ENCODE results near the gene SIRPA.

The SIRPA gene

GRCh38 chr20:1952737-1953530, 57.7 kb downstream of the SIRPA start:
- no peak for FAIRE-seq

- no peak for FAIRE-seq
Observed at GRCh38 chr20:1953621-1954020, 58.4 kb downstream of the SIRPA start.

- FAIRE-seq: no peak
Observed at GRCh38 chr20:1955217-1955616, 60.0 kb downstream of the SIRPA start.

- FAIRE-seq: no peak
Observed at GRCh38 chr20:1958426-1958825, 63.2 kb downstream of the SIRPA start.

GRCh38 chr20:1959156-1959555, 63.9 kb downstream of the SIRPA start:
- no peak for FAIRE-seq

GRCh38 chr20:1961374-1961773, 66.2 kb downstream of the SIRPA start:
- FAIRE-seq: no peak

- no peak for FAIRE-seq
Observed at GRCh38 chr20:1964061-1964460, 68.9 kb downstream of the SIRPA start.

GRCh38 chr20:1964659-1965405, 69.6 kb downstream of the SIRPA start:
- no peak for FAIRE-seq

GRCh38 chr20:1965520-1966351, 70.5 kb downstream of the SIRPA start:
- FAIRE-seq: no peak

- no peak for FAIRE-seq
Observed at GRCh38 chr20:1968964-1969363, 73.8 kb downstream of the SIRPA start.

GRCh38 chr20:1971893-1972586, 76.8 kb downstream of the SIRPA start:
- FAIRE-seq: no peak

GRCh38 chr20:1973601-1974440, 78.6 kb downstream of the SIRPA start:
- no peak for FAIRE-seq

GRCh38 chr20:1975291-1975690, 80.1 kb downstream of the SIRPA start:
- FAIRE-seq: no peak

GRCh38 chr20:1979106-1979778, 84.0 kb downstream of the SIRPA start:
- FAIRE-seq: no peak

- FAIRE-seq: no peak
Observed at GRCh38 chr20:1982686-1983085, 87.5 kb downstream of the SIRPA start.

- no peak for FAIRE-seq
Observed at GRCh38 chr20:1983301-1983700, 88.1 kb downstream of the SIRPA start.

GRCh38 chr20:1987826-1988225, 92.6 kb downstream of the SIRPA start:
- no peak for FAIRE-seq
